GM18526 (cell line): ENCODE results near the gene VAMP8.

Experiments
- POLR2A ChIP-seq: IDR thresholded peaks from 3 replicates; pipeline ENCODE4 v1.6.1; 2011; ENCODE audit not compliant: insufficient read length; ENCODE audit errors: extremely low read depth

Gene VAMP8

GRCh38 chr2:85600951-85601770, 23.8 kb downstream of the VAMP8 start:
- no peak for TF ChIP-seq POLR2A

GRCh38 chr2:85601771-85602475, 24.5 kb downstream of the VAMP8 start:
- TF ChIP-seq POLR2A, result no peak

- peak; percentile 51 for TF ChIP-seq POLR2A
Observed at GRCh38 chr2:85602476-85603234, 25.3 kb downstream of the VAMP8 start, which contains the start of gene TMEM150A. Gene TMEM150A, minus strand, starts transcription at chr2:85602698. Its CDS starts 750 bp downstream, at chr2:85601948.

DNA sequence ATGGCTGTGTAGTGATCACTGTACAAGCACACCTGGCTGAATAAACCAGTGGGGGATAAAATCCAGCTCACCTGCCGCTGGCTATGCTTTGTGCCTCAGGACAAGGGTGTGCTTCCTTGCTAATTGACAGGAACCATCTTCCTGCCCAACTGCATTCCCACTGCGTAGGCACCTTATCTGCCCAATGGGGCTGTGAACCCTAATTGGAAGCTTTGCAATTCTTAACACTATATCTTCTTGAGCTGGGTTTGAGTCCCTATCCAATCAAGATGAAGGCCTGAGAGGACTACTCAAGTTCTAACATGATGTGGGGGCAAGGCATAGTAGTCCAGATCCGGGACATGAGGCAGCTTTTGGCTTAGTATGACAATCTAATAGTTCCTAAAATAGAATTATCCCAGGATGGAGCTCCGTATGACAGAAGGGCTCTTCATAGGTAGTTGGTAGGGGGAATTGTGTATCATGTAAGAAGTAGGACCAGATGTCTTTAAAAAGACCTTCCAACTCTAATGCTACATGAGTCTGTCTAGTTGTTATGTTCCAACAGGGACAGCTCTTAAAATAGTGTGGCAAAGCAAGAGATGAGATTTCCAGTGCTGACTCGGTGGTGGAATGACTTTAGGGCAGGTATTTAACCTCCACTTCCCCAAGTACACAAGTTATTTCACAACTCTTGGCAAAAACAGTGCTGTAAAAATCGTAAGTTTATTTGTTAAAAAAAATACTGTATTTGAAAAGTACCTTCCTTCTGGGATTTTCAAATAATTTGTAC, 27.4 kb downstream of the VAMP8 start:
- no peak for TF ChIP-seq POLR2A

- no peak for TF ChIP-seq POLR2A
Observed at GRCh38 chr2:85605406-85606115, 28.2 kb downstream of the VAMP8 start.

GRCh38 chr2:85606116-85606455, 28.7 kb downstream of the VAMP8 start:
- TF ChIP-seq POLR2A, result no peak

- no peak for TF ChIP-seq POLR2A
Observed at GRCh38 chr2:85607268-85608215, 30.2 kb downstream of the VAMP8 start.

DNA sequence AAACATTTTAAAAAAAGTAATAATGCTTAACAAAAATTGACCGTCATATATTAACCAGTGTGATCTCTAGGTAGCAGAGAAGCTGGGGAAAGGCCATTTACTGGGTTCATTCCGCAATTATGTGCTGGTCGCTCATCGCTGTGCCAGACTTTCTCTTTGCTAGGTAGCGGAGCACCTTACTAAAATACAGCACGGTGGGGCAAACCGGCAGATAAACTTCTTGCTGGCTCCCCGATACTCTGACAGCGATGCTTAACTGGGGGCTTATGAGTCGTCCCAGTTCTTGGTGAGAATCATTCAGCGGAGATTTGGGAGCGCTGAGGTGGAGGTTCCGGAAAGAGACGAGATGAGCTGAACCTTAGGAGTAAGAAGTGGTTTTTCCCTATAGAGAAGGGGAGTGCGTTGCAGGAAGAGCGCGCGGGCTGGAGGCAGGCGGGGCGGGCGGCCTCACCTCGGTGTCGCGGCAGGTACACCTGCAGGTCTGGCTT, 33.9 kb downstream of the VAMP8 start:
- no peak for TF ChIP-seq POLR2A

- peak; percentile 73 for TF ChIP-seq POLR2A
Observed at GRCh38 chr2:85611705-85612587, 34.6 kb downstream of the VAMP8 start, which contains the start of gene C2orf68. Gene C2orf68, minus strand, starts transcription at chr2:85612066. Its CDS starts 82 bp downstream, at chr2:85611984.

- TF ChIP-seq POLR2A, result no peak
Observed at GRCh38 chr2:85613717-85614515, 36.5 kb downstream of the VAMP8 start.

GRCh38 chr2:85615413-85615728, 38.0 kb downstream of the VAMP8 start:
- TF ChIP-seq POLR2A, result no peak
